HepG2 (cell line): ENCODE results near the gene SARS2. TPM values are rescaled to one million over a fixed set of nuclear protein-coding genes. Genes with fewer than 3 reads are reported as not detected.

ENCODE experiments used
- ATAC-seq: fragments of 200-7000 bp; cut with Tn5 transposase; 3 replicates; pipeline ENCODE4 v1.9.1; 2020; ENCODE audit warnings: mild to moderate bottlenecking, moderate library complexity
- BruUV-seq: library from RNA; stranded (reverse); fragments of 400-500 nt; replicated peaks from 2 replicates; lab custom pipeline; 2021; lab: Mats Ljungman, UMichigan
- CTCF ChIA-PET: fragments of 300-600 bp; formaldehyde crosslinking; extraction: SDS; loops from one replicate; lab custom pipeline; 2021; ENCODE audit warnings: low total read pairs, inconsistent platforms, low intra/inter-chr PET ratio; lab: Yijun Ruan, JAX
- POLR2A ChIA-PET: fragments of 350-600 bp; sonication (Branson Sonifier 250); formaldehyde crosslinking; loops from one replicate; lab custom pipeline; 2020; ENCODE audit warnings: antibody characterized with exemption, inconsistent platforms; lab: Yijun Ruan, JAX
- DNase-seq: peaks from one replicate; pipeline ENCODE4 v3.0.0-alpha.2; 2015; ENCODE audit warnings: low spot score
- FAIRE-seq: peaks from 3 replicates; lab custom pipeline; 2011; peaks lifted over from hg19 to GRCh38; lab: Jason Lieb, UNC
- H2AFZ ChIP-seq: one replicate; pipeline ENCODE4 v1.6.1; 2011; ENCODE audit warnings: low read length, inconsistent platforms
- H3K27ac ChIP-seq: fragments of 300-600 bp; 3 replicates; pipeline ENCODE4 v1.8.0; 2011; ENCODE audit warnings: mixed run types, mild to moderate bottlenecking, mixed read lengths, low read length, inconsistent platforms; ENCODE audit not compliant: insufficient read depth; ENCODE audit errors: extremely low read length
- H3K27me3 ChIP-seq, 2 experiments: fragments of 200-600 bp in 1 of 2; 2 replicates in 1 of 2; 3 replicates in 1 of 2; pipeline versions ENCODE4 v1.6.0 to v1.8.0; 2011; ENCODE audit warnings: low read length in 2 of 2, mild to moderate bottlenecking in 2 of 2, moderate library complexity in 2 of 2, inconsistent platforms in 1 of 2; ENCODE audit not compliant: insufficient read depth in 2 of 2, control insufficient read depth in 1 of 2
- H3K36me3 ChIP-seq, 2 experiments: fragments of 200-600 bp in 1 of 2; replicated peaks in 1 of 2; 2 replicates in 1 of 2; 3 replicates in 1 of 2; pipeline versions ENCODE4 v1.5.1 to v1.8.0; 2011; ENCODE audit warnings: low read length in 2 of 2, inconsistent platforms in 1 of 2; ENCODE audit not compliant: insufficient read depth in 2 of 2, control insufficient read depth in 1 of 2
- H3K4me1 ChIP-seq: 2 replicates; pipeline ENCODE4 v1.5.1; 2012; ENCODE audit warnings: low read length, inconsistent platforms; ENCODE audit not compliant: insufficient read depth
- H3K4me2 ChIP-seq: 2 replicates; pipeline ENCODE4 v1.6.0; 2011; ENCODE audit warnings: low read depth, low read length, inconsistent platforms
- H3K4me3 ChIP-seq, 3 experiments: fragments of 200-600 bp in 1 of 3; sonication (generic), shearing (Covaris generic) in 1 of 3; replicated peaks in 1 of 3; 2 replicates each; pipeline ENCODE4 v1.5.1; 2011 to 2016; ENCODE audit warnings: low read length in 3 of 3, inconsistent platforms in 2 of 3, low read depth in 2 of 3, mild to moderate bottlenecking in 2 of 3, control low read depth in 1 of 3, mixed read lengths in 1 of 3; ENCODE audit not compliant: insufficient read depth in 1 of 3
- H3K79me2 ChIP-seq: one replicate; pipeline ENCODE4 v1.6.1; 2011; ENCODE audit warnings: low read length, inconsistent platforms; ENCODE audit not compliant: insufficient read depth
- H3K9ac ChIP-seq: 2 replicates; pipeline ENCODE4 v1.6.0; 2011; ENCODE audit warnings: mild to moderate bottlenecking, low read depth, low read length, inconsistent platforms; ENCODE audit not compliant: insufficient read depth
- H3K9me3 ChIP-seq: 2 replicates; pipeline ENCODE4 v1.5.1; 2012; ENCODE audit warnings: mild to moderate bottlenecking, low read length
- H4K20me1 ChIP-seq: 2 replicates; pipeline ENCODE4 v1.6.0; 2011; ENCODE audit warnings: inconsistent platforms, mild to moderate bottlenecking, low read length, moderate library complexity; ENCODE audit not compliant: insufficient read depth
- CEBPG ChIP-seq: IDR thresholded peaks from 2 replicates; pipeline ENCODE4 v1.6.1; 2016
- GTF3A ChIP-seq: sonication (generic); formaldehyde crosslinking; conservative IDR thresholded peaks from 2 replicates; pipeline ENCODE4 v1.4.0; 2020; ENCODE audit warnings: mild to moderate bottlenecking, missing genetic modification reagents
- HNRNPLL ChIP-seq: fragments of 200-400 bp; formaldehyde crosslinking; IDR thresholded peaks from 2 replicates; pipeline ENCODE4 v1.6.1; 2017; ENCODE audit warnings: mild to moderate bottlenecking, low read depth, low read length; ENCODE audit not compliant: poor library complexity, severe bottlenecking
- ISX ChIP-seq: sonication (generic); formaldehyde crosslinking; conservative IDR thresholded peaks from 2 replicates; pipeline ENCODE4 v1.5.0; 2020; ENCODE audit warnings: missing genetic modification reagents
- NAIF1 ChIP-seq: sonication (generic); formaldehyde crosslinking; IDR thresholded peaks from 2 replicates; pipeline ENCODE4 v1.5.0; 2020; ENCODE audit warnings: mild to moderate bottlenecking, missing genetic modification reagents, borderline replicate concordance
- NCOR1 ChIP-seq: fragments of 200-600 bp; sonication (generic); IDR thresholded peaks from 2 replicates; pipeline ENCODE4 v1.7.0; 2017; ENCODE audit warnings: antibody characterized with exemption, low read length, borderline replicate concordance
- NFATC3 ChIP-seq: sonication (generic); formaldehyde crosslinking; IDR thresholded peaks from 2 replicates; pipeline ENCODE4 v1.5.1; 2020; ENCODE audit warnings: mild to moderate bottlenecking, missing genetic modification reagents
- ZNF136 ChIP-seq: sonication (generic); formaldehyde crosslinking; IDR thresholded peaks from 2 replicates; pipeline ENCODE4 v1.8.1; 2022; ENCODE audit warnings: low read depth, mild to moderate bottlenecking, moderate library complexity, missing genetic modification reagents
- ZNF224 ChIP-seq: sonication (generic); formaldehyde crosslinking; IDR thresholded peaks from 2 replicates; pipeline ENCODE4 v1.5.0; 2020; ENCODE audit warnings: mild to moderate bottlenecking, missing genetic modification reagents
- ZNF234 ChIP-seq: sonication (generic); formaldehyde crosslinking; conservative IDR thresholded peaks from 2 replicates; pipeline ENCODE4 v1.5.1; 2020; ENCODE audit warnings: mild to moderate bottlenecking, missing genetic modification reagents
- ZNF800 ChIP-seq: sonication (generic); formaldehyde crosslinking; IDR thresholded peaks from 2 replicates; pipeline ENCODE4 v1.4.0; 2020; ENCODE audit warnings: missing genetic modification reagents
- ZNF850 ChIP-seq: sonication (generic); formaldehyde crosslinking; conservative IDR thresholded peaks from 2 replicates; pipeline ENCODE4 v1.9.0; 2021; ENCODE audit warnings: mild to moderate bottlenecking, missing genetic modification reagents
- WGBS: methylation state at CpG from one replicate; pipeline ENCODE4 v1.1.6; 2017; ENCODE audit warnings: low lambda C conversion rate; 5-methylcytosine and 5-hydroxymethylcytosine counted together
- in situ Hi-C: cut with HindIII; loops from 2 replicates; pipeline ENCODE4 v1.10.0; 2017; ENCODE audit warnings: low pct_unique_long_range_greater_than_20kb; ENCODE audit not compliant: extremely low pct_ligation_motif_present
- intact Hi-C: fragments of 100-400 bp; cut with micrococcal nuclease; formaldehyde crosslinking; loops from one replicate; pipeline ENCODE4 v1.10.0; 2022; ENCODE audit not compliant: unreplicated experiment
- polyA plus RNA-seq, 8 experiments: library from polyadenylated mRNA; depleted of rRNA in 3 of 8; stranded (reverse) in 7 of 8; unstranded in 1 of 8; fragments of >200 nt; fragmentation: Illumina TruSeq in 4 of 8; extraction: Trizol in 4 of 8; gene quantifications; 2 replicates each; pipeline versions ENCODE4 v1.2.1 to v1.2.3, GENCODE V29; 2011 to 2016; ENCODE audit warnings: low read depth in 4 of 8, missing spikeins in 1 of 8, mixed read lengths in 1 of 8; ENCODE audit not compliant: insufficient read depth in 1 of 8
- total RNA-seq, 5 experiments: library from RNA; depleted of rRNA; stranded (reverse); fragments of >200 nt; fragmentation: Illumina TruSeq; extraction: Trizol; gene quantifications; 2 replicates each; pipeline ENCODE4 v1.2.3, GENCODE V29; 2016; ENCODE audit warnings: low read depth in 1 of 5
- TF ChIP-seq, protein P1 (sequence below): IDR thresholded peaks from 2 replicates; pipeline ENCODE4 v1.6.1; 2016; ENCODE audit warnings: low read depth, control low read depth
- TF ChIP-seq, protein P2 (sequence below): sonication (generic); formaldehyde crosslinking; IDR thresholded peaks from 2 replicates; pipeline ENCODE4 v1.5.0; 2020; ENCODE audit warnings: mild to moderate bottlenecking, missing genetic modification reagents
- TF ChIP-seq, protein P3 (sequence below): sonication (generic); formaldehyde crosslinking; IDR thresholded peaks from 2 replicates; pipeline ENCODE4 v1.4.0; 2020; ENCODE audit warnings: low read depth, missing genetic modification reagents

Gene SARS2
- total and polyA plus RNA-seq, 2 of the 13 experiments (the other 11 are each of a cell fraction or from before 2014, with no cell fraction given), result 40.0 to 48.6 TPM

GRCh38 chr19:38939957-38940356 lies 9.4 kb upstream of the SARS2 start:
- ChIA-PET POLR2A (interaction anchor here (1.0 kb wide), 1 partner anchor 9 kb away, joined by 3 read pairs; the partner anchor contains the start of gene MRPS12), CTCF (no interaction called here)
- DNase-seq, result no peak
- H3K27ac ChIP-seq, result no peak overlapping the region
- peaks cover 5 to 7% of the 10 kb centered on the region in 2 experiments; a peak in 3 of 5 replicates for H3K36me3 ChIP-seq
- ATAC-seq, result no peak
- intact Hi-C loops (no loop called here), in situ Hi-C loops (no loop called here)
- no peak overlapping the region for H2AFZ ChIP-seq
- H3K4me2 ChIP-seq, result no peak overlapping the region
- H3K4me3 ChIP-seq, result no peak overlapping the region
- no peaks in the 10 kb centered on the region for H4K20me1 ChIP-seq
- H3K27me3 ChIP-seq, result no peaks in the 10 kb centered on the region
- FAIRE-seq, result no peak
- peaks cover under 1% of the 10 kb centered on the region; the same call in 1 of the 2 replicates for H3K4me1 ChIP-seq
- 87% methylated on average over 5 of the region's 5 CpGs for WGBS
- 0 out of 2 replicates have a peak, but pooled peaks cover 2% of the 10 kb centered on the region for H3K9me3 ChIP-seq
- no peak overlapping the region for H3K9ac ChIP-seq
- BruUV-seq, result no TSS peak
- no peaks in the 10 kb centered on the region for H3K79me2 ChIP-seq
- no peak for TF ChIP-seq ZNF224 (CRISPR knock-in tag)
- TF ChIP-seq ZNF850 (CRISPR knock-in tag), result no peak
- TF ChIP-seq GTF3A, result no peak
- TF ChIP-seq NFATC3, result no peak
- TF ChIP-seq, protein P1, sequence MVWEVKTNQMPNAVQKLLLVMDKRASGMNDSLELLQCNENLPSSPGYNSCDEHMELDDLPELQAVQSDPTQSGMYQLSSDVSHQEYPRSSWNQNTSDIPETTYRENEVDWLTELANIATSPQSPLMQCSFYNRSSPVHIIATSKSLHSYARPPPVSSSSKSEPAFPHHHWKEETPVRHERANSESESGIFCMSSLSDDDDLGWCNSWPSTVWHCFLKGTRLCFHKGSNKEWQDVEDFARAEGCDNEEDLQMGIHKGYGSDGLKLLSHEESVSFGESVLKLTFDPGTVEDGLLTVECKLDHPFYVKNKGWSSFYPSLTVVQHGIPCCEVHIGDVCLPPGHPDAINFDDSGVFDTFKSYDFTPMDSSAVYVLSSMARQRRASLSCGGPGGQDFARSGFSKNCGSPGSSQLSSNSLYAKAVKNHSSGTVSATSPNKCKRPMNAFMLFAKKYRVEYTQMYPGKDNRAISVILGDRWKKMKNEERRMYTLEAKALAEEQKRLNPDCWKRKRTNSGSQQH, result no peak
- TF ChIP-seq ZNF800, result no peak
- TF ChIP-seq, protein P2, sequence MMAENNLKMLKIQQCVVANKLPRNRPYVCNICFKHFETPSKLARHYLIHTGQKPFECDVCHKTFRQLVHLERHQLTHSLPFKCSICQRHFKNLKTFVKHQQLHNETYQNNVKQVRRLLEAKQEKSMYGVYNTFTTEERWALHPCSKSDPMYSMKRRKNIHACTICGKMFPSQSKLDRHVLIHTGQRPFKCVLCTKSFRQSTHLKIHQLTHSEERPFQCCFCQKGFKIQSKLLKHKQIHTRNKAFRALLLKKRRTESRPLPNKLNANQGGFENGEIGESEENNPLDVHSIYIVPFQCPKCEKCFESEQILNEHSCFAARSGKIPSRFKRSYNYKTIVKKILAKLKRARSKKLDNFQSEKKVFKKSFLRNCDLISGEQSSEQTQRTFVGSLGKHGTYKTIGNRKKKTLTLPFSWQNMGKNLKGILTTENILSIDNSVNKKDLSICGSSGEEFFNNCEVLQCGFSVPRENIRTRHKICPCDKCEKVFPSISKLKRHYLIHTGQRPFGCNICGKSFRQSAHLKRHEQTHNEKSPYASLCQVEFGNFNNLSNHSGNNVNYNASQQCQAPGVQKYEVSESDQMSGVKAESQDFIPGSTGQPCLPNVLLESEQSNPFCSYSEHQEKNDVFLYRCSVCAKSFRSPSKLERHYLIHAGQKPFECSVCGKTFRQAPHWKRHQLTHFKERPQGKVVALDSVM, result no peak
- TF ChIP-seq NAIF1 (CRISPR knock-in tag), result no peak
- TF ChIP-seq ZNF234, result no peak
- TF ChIP-seq HNRNPLL, result no peak
- no peak for TF ChIP-seq CEBPG (CRISPR knock-in tag)
- TF ChIP-seq, protein P3, sequence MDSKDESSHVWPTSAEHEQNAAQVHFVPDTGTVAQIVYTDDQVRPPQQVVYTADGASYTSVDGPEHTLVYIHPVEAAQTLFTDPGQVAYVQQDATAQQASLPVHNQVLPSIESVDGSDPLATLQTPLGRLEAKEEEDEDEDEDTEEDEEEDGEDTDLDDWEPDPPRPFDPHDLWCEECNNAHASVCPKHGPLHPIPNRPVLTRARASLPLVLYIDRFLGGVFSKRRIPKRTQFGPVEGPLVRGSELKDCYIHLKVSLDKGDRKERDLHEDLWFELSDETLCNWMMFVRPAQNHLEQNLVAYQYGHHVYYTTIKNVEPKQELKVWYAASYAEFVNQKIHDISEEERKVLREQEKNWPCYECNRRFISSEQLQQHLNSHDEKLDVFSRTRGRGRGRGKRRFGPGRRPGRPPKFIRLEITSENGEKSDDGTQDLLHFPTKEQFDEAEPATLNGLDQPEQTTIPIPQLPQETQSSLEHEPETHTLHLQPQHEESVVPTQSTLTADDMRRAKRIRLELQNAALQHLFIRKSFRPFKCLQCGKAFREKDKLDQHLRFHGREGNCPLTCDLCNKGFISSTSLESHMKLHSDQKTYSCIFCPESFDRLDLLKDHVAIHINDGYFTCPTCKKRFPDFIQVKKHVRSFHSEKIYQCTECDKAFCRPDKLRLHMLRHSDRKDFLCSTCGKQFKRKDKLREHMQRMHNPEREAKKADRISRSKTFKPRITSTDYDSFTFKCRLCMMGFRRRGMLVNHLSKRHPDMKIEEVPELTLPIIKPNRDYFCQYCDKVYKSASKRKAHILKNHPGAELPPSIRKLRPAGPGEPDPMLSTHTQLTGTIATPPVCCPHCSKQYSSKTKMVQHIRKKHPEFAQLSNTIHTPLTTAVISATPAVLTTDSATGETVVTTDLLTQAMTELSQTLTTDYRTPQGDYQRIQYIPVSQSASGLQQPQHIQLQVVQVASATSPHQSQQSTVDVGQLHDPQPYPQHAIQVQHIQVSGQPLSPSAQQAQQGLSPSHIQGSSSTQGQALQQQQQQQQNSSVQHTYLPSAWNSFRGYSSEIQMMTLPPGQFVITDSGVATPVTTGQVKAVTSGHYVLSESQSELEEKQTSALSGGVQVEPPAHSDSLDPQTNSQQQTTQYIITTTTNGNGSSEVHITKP, result no peak
- no peak for TF ChIP-seq ISX (CRISPR knock-in tag)
- TF ChIP-seq ZNF136 (CRISPR knock-in tag), result no peak
- no peak for TF ChIP-seq NCOR1
